ENCODE results near the gene DIPK2A. TPM values are rescaled to one million over a fixed set of nuclear protein-coding genes. Genes with fewer than 3 reads are reported as not detected.

Gene DIPK2A
- total RNA-seq, 1 donor from 2014 or later: 36.0 TPM

- Histone ChIP-seq H3K27ac (ENCODE audit: low read depth, low read length) (peak overlapping the region; percentile 94), H3K36me3 (ENCODE audit: control insufficient read depth in 3 of 3, insufficient read depth in 3 of 3, low read length in 3 of 3) (no peaks in the 10 kb centered on the region), H3K4me3 (ENCODE audit: low read length in 3 of 3) (peak overlapping the region; percentile 0 to 98 (median 98)), H3K27me3 (ENCODE audit: control insufficient read depth in 3 of 3, insufficient read depth in 3 of 3, low read length in 3 of 3) (no peaks in the 10 kb centered on the region), H3K4me1 (ENCODE audit: control insufficient read depth in 3 of 3, insufficient read depth in 3 of 3, low read length in 3 of 3) (peaks cover 0 to 9% (median 8%) of the 10 kb centered on the region in 3 donors), H3K9ac (ENCODE audit: low read depth in 1 of 3, low read length in 3 of 3) (peak overlapping the region; percentile 34 to 88 (median 78)), H3K9me3 (ENCODE audit: control insufficient read depth in 3 of 3, low read length in 3 of 3) (no peaks in the 10 kb centered on the region)
Observed at GRCh38 chr3:143974271-143975238, 2.9 kb downstream of the DIPK2A start.

DNA sequence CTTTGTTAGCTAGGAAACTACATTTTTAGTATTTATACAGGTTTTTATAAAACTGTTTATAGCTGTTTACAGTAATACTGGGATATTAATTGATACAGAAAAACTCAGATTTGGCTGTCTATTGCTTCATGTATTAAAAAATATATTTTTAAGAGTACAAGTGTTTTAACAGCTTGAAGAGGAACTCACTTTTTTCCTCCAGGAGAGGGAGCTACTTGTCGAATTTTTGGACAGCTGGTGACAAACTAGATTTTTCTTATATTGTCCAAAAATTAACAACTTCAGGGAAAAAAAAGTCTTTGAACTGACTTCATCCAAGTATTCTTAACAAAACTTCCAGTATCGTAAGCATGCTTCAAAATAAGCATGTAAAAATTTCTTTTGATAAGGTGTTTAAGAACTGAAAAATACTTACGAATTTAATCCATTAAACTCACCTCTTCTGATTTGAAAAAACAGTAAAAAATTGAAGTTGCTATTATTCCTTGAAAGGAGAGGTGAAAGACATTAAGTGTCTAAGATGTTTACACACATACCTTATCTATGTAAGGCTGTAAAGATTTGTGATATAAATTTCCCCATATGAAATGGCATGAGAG lies 4.0 kb downstream of the DIPK2A start:
- no peaks in the 10 kb centered on the region for H3K9me3 ChIP-seq (ENCODE audit: control insufficient read depth in 3 of 3, low read length in 3 of 3)
- peak overlapping the region; percentile 9 to 43 (median 17) for H3K9ac ChIP-seq (ENCODE audit: low read depth in 1 of 3, low read length in 3 of 3)
- H3K27ac ChIP-seq (ENCODE audit: low read depth, low read length): no peak overlapping the region
- peak overlapping the region in 2 of 3 donors; percentile 9 for H3K4me3 ChIP-seq (ENCODE audit: low read length in 3 of 3)
- no peaks in the 10 kb centered on the region for H3K27me3 ChIP-seq (ENCODE audit: control insufficient read depth in 3 of 3, insufficient read depth in 3 of 3, low read length in 3 of 3)
- H3K36me3 ChIP-seq (ENCODE audit: control insufficient read depth in 3 of 3, insufficient read depth in 3 of 3, low read length in 3 of 3): no peaks in the 10 kb centered on the region
- peaks cover 0 to 9% (median 8%) of the 10 kb centered on the region in 3 donors for H3K4me1 ChIP-seq (ENCODE audit: control insufficient read depth in 3 of 3, insufficient read depth in 3 of 3, low read length in 3 of 3)

DNA sequence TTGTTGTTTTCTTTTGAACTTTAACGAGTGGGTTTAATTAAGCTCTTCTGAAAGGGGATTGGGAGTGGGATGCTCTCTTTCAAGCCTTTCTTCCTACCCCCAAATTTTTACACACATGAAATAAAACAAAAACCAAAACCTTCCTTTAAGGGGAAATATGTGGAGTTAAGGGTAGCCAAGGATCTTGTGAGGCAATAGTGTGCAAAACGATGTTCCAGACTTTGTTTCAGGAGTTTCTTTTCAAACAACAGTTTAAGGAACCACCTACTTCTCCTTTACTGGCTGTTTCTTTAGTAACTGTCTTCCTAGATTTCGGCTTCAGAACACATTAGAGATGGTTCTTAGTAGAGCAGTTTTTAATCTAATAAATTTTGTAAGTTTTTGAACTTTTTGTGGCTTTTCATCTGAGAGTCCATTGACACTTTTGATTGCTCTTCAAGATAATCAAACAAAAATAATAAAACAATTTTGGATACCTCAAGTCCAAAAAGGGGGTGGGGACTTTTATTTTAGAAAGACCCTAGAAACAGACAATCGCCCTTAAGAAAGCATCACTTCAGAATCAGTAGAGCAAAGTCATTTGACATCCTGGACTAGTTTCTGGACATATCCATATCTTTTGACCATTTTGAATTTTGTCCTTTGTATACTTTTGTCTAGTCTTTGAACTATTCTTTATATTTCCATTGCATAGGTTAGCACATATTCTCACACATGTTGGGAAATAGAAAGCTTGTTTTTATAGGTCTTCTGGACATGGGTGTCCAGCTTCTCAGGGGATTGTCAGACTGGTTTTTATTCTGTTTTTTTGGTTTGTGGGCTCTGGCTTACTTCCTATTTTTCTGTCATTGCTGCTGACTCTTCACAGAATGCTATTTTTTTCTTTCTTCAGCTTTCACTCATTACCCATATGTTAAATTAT lies 6.0 kb downstream of the DIPK2A start:
- Histone ChIP-seq H3K4me1 (ENCODE audit: control insufficient read depth in 3 of 3, insufficient read depth in 3 of 3, low read length in 3 of 3) (peaks cover 0 to 9% (median 4%) of the 10 kb centered on the region in 3 donors), H3K27ac (ENCODE audit: low read depth, low read length) (peak overlapping the region; percentile 23), H3K4me3 (ENCODE audit: low read length in 3 of 3) (no peak overlapping the region), H3K27me3 (ENCODE audit: control insufficient read depth in 3 of 3, insufficient read depth in 3 of 3, low read length in 3 of 3) (no peaks in the 10 kb centered on the region), H3K9ac (ENCODE audit: low read depth in 1 of 3, low read length in 3 of 3) (no peak overlapping the region), H3K36me3 (ENCODE audit: control insufficient read depth in 3 of 3, insufficient read depth in 3 of 3, low read length in 3 of 3) (no peaks in the 10 kb centered on the region), H3K9me3 (ENCODE audit: control insufficient read depth in 3 of 3, low read length in 3 of 3) (no peaks in the 10 kb centered on the region)

DNA sequence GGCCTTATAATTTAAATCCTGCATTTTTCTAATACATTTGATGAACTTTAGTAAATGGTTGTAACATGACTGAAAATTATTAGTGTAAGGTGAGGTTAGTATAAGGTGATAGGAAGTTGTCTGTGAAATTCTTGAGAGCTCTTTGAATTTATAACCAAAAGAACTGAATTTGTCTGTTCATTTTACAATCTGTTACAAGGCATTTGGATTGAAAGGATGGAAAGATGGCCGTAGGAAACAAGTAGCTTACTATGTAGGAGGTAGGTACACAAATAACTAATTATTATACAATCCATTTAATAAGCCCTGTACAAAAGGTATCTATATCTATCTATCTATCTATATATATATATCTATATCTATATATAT lies 6.6 kb downstream of the DIPK2A start:
- Histone ChIP-seq H3K36me3 (ENCODE audit: control insufficient read depth in 3 of 3, insufficient read depth in 3 of 3, low read length in 3 of 3) (no peaks in the 10 kb centered on the region), H3K4me3 (ENCODE audit: low read length in 3 of 3) (no peak overlapping the region), H3K9me3 (ENCODE audit: control insufficient read depth in 3 of 3, low read length in 3 of 3) (no peaks in the 10 kb centered on the region), H3K4me1 (ENCODE audit: control insufficient read depth in 3 of 3, insufficient read depth in 3 of 3, low read length in 3 of 3) (peaks cover 0 to 9% (median 0%) of the 10 kb centered on the region in 3 donors), H3K27me3 (ENCODE audit: control insufficient read depth in 3 of 3, insufficient read depth in 3 of 3, low read length in 3 of 3) (no peaks in the 10 kb centered on the region), H3K27ac (ENCODE audit: low read depth, low read length) (no peak overlapping the region), H3K9ac (ENCODE audit: low read depth in 1 of 3, low read length in 3 of 3) (no peak overlapping the region)

GRCh38 chr3:143979041-143979440 lies 7.4 kb downstream of the DIPK2A start:
- no peak overlapping the region for H3K9ac ChIP-seq (ENCODE audit: low read depth in 1 of 3, low read length in 3 of 3)
- H3K4me3 ChIP-seq (ENCODE audit: low read length in 3 of 3): no peak overlapping the region
- H3K27me3 ChIP-seq (ENCODE audit: control insufficient read depth in 3 of 3, insufficient read depth in 3 of 3, low read length in 3 of 3): no peaks in the 10 kb centered on the region
- H3K4me1 ChIP-seq (ENCODE audit: control insufficient read depth in 3 of 3, insufficient read depth in 3 of 3, low read length in 3 of 3): peaks cover 0 to 4% (median 0%) of the 10 kb centered on the region in 3 donors
- no peak overlapping the region for H3K27ac ChIP-seq (ENCODE audit: low read depth, low read length)
- H3K9me3 ChIP-seq (ENCODE audit: control insufficient read depth in 3 of 3, low read length in 3 of 3): no peaks in the 10 kb centered on the region
- no peaks in the 10 kb centered on the region for H3K36me3 ChIP-seq (ENCODE audit: control insufficient read depth in 3 of 3, insufficient read depth in 3 of 3, low read length in 3 of 3)

DNA sequence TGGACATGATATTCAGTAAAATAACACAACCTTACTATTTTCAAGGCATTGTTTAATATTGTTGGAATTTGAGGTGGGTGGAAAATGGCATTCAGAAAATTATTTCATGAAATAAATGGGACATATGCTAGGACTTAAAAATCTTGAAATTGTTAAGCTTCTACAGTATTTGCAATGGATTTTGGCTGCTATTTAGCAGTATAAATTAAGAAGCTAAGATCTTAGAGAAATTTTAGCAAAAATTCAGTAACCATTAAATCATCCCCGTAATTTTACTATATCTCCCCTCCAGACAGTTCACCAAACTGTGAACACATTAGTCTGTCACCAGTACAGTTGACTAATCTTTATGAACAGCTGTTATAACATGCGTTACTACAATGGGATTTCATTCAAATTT lies 8.2 kb downstream of the DIPK2A start:
- no peak overlapping the region for H3K4me3 ChIP-seq (ENCODE audit: low read length in 3 of 3)
- no peaks in the 10 kb centered on the region for H3K9me3 ChIP-seq (ENCODE audit: control insufficient read depth in 3 of 3, low read length in 3 of 3)
- H3K36me3 ChIP-seq (ENCODE audit: control insufficient read depth in 3 of 3, insufficient read depth in 3 of 3, low read length in 3 of 3): no peaks in the 10 kb centered on the region
- H3K4me1 ChIP-seq (ENCODE audit: control insufficient read depth in 3 of 3, insufficient read depth in 3 of 3, low read length in 3 of 3): peaks cover 0 to 4% (median 0%) of the 10 kb centered on the region in 3 donors
- no peak overlapping the region for H3K27ac ChIP-seq (ENCODE audit: low read depth, low read length)
- no peaks in the 10 kb centered on the region for H3K27me3 ChIP-seq (ENCODE audit: control insufficient read depth in 3 of 3, insufficient read depth in 3 of 3, low read length in 3 of 3)
- no peak overlapping the region for H3K9ac ChIP-seq (ENCODE audit: low read depth in 1 of 3, low read length in 3 of 3)

GRCh38 chr3:143988306-143988705 lies 16.7 kb downstream of the DIPK2A start:
- no peak overlapping the region for H3K4me3 ChIP-seq (ENCODE audit: low read length in 3 of 3)
- no peaks in the 10 kb centered on the region for H3K4me1 ChIP-seq (ENCODE audit: control insufficient read depth in 3 of 3, insufficient read depth in 3 of 3, low read length in 3 of 3)

DNA sequence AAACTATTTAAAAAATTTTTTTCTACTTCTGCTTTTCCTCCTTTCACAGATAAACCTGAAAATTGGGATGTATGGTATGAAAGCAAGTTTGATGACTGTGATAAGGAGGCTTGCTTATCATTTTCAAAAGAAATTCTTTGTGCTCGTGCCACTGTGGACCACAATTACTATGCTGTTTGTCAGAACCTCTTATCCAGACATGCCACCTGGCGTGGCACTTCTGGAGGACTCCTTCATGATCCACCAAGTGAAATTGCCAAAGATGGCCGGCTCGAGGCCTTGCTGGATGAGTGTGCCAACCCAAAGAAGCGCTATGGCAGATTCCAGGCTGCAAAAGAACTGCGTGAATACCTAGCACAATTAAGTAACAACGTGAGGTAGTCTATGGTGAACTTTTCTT lies 17.8 kb downstream of the DIPK2A start:
- H3K4me1 ChIP-seq (ENCODE audit: control insufficient read depth in 3 of 3, insufficient read depth in 3 of 3, low read length in 3 of 3): no peaks in the 10 kb centered on the region
- H3K27me3 ChIP-seq (ENCODE audit: control insufficient read depth in 3 of 3, insufficient read depth in 3 of 3, low read length in 3 of 3): no peaks in the 10 kb centered on the region
- H3K9me3 ChIP-seq (ENCODE audit: control insufficient read depth in 3 of 3, low read length in 3 of 3): no peaks in the 10 kb centered on the region
- no peak overlapping the region for H3K9ac ChIP-seq (ENCODE audit: low read depth in 1 of 3, low read length in 3 of 3)
- peaks cover 0 to 5% (median 0%) of the 10 kb centered on the region in 3 donors for H3K36me3 ChIP-seq (ENCODE audit: control insufficient read depth in 3 of 3, insufficient read depth in 3 of 3, low read length in 3 of 3)
- no peak overlapping the region for H3K27ac ChIP-seq (ENCODE audit: low read depth, low read length)
- no peak overlapping the region for H3K4me3 ChIP-seq (ENCODE audit: low read length in 3 of 3)

More at GRCh38 chr3:143988306-143988705, 16.7 kb downstream of the DIPK2A start:
- H3K9ac ChIP-seq (ENCODE audit: low read depth in 1 of 3, low read length in 3 of 3): no peak overlapping the region
- H3K27me3 ChIP-seq (ENCODE audit: control insufficient read depth in 3 of 3, insufficient read depth in 3 of 3, low read length in 3 of 3): no peaks in the 10 kb centered on the region
- H3K27ac ChIP-seq (ENCODE audit: low read depth, low read length): no peak overlapping the region
- no peaks in the 10 kb centered on the region for H3K9me3 ChIP-seq (ENCODE audit: control insufficient read depth in 3 of 3, low read length in 3 of 3)
- peaks cover 0 to 5% (median 0%) of the 10 kb centered on the region in 3 donors for H3K36me3 ChIP-seq (ENCODE audit: control insufficient read depth in 3 of 3, insufficient read depth in 3 of 3, low read length in 3 of 3)

DNA sequence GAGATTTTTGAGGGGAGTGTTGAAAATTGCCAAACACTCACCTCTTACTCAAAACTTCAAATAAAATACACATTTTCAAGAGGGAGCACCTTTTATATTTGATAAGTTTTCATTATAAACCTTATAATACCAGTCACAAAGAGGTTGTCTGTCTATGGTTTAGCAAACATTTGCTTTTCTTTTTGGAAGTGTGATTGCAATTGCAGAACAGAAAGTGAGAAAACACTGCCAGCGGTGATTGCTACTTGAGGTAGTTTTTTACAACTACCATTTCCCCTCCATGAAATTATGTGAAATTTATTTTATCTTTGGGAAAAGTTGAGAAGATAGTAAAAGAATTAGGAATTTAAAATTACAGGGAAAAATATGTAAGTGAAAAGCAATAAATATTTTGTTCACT lies 20.1 kb downstream of the DIPK2A start:
- no peaks in the 10 kb centered on the region for H3K27me3 ChIP-seq (ENCODE audit: control insufficient read depth in 3 of 3, insufficient read depth in 3 of 3, low read length in 3 of 3)
- peaks cover 0 to 5% (median 0%) of the 10 kb centered on the region in 3 donors for H3K36me3 ChIP-seq (ENCODE audit: control insufficient read depth in 3 of 3, insufficient read depth in 3 of 3, low read length in 3 of 3)
- no peaks in the 10 kb centered on the region for H3K4me1 ChIP-seq (ENCODE audit: control insufficient read depth in 3 of 3, insufficient read depth in 3 of 3, low read length in 3 of 3)
- no peaks in the 10 kb centered on the region for H3K9me3 ChIP-seq (ENCODE audit: control insufficient read depth in 3 of 3, low read length in 3 of 3)
- H3K9ac ChIP-seq (ENCODE audit: low read depth in 1 of 3, low read length in 3 of 3): no peak overlapping the region
- no peak overlapping the region for H3K4me3 ChIP-seq (ENCODE audit: low read length in 3 of 3)
- no peak overlapping the region for H3K27ac ChIP-seq (ENCODE audit: low read depth, low read length)
